HepG2 (cell line): ENCODE data around the gene CLASRP. TPM values are rescaled to one million over a fixed set of nuclear protein-coding genes. Genes with fewer than 3 reads are reported as not detected.

ENCODE experiments used
- ARNT ChIP-seq: fragments of 450-650 bp; IDR thresholded peaks from 2 replicates; pipeline ENCODE4 v1.6.1; 2017
- FLYWCH1 ChIP-seq: sonication (generic); formaldehyde crosslinking; IDR thresholded peaks from 2 replicates; pipeline ENCODE4 v1.8.1; 2023; ENCODE audit warnings: mild to moderate bottlenecking, missing genetic modification reagents
- HNRNPK ChIP-seq: fragments of 200-400 bp; formaldehyde crosslinking; IDR thresholded peaks from 2 replicates; pipeline ENCODE4 v1.6.1; 2018; ENCODE audit warnings: low read length, low read depth, moderate library complexity, mild to moderate bottlenecking; ENCODE audit not compliant: poor library complexity, severe bottlenecking
- HNRNPLL ChIP-seq: fragments of 200-400 bp; formaldehyde crosslinking; IDR thresholded peaks from 2 replicates; pipeline ENCODE4 v1.6.1; 2017; ENCODE audit warnings: mild to moderate bottlenecking, low read depth, low read length; ENCODE audit not compliant: poor library complexity, severe bottlenecking
- IKZF1 ChIP-seq: fragments of 450-650 bp; IDR thresholded peaks from 2 replicates; pipeline ENCODE4 v1.7.1; 2016
- KAT8 ChIP-seq: IDR thresholded peaks from 2 replicates; pipeline ENCODE4 v1.6.1; 2016; ENCODE audit warnings: missing genetic modification reagents, missing compliant biosample characterization
- RBM22 ChIP-seq: fragments of 200-400 bp; formaldehyde crosslinking; optimal IDR thresholded peaks from 2 replicates; pipeline ENCODE3; 2017; ENCODE audit warnings: mild to moderate bottlenecking, low read length, moderate library complexity
- YY1 ChIP-seq: IDR thresholded peaks from 2 replicates; pipeline ENCODE4 v1.6.1; 2011; ENCODE audit warnings: low read length, low read depth, moderate library complexity, mild to moderate bottlenecking; ENCODE audit not compliant: insufficient read depth, insufficient replicate concordance
- ZBTB1 ChIP-seq: sonication (generic); formaldehyde crosslinking; IDR thresholded peaks from 2 replicates; pipeline ENCODE4 v1.4.0; 2020; ENCODE audit warnings: missing genetic modification reagents, borderline replicate concordance
- ZNF207 ChIP-seq: fragments of 450-650 bp; IDR thresholded peaks from 2 replicates; pipeline ENCODE4 v1.6.1; 2016; ENCODE audit warnings: antibody characterized with exemption, borderline replicate concordance
- ZNF547 ChIP-seq: sonication (generic); formaldehyde crosslinking; IDR thresholded peaks from 2 replicates; pipeline ENCODE4 v1.5.1; 2020; ENCODE audit warnings: mild to moderate bottlenecking, missing genetic modification reagents
- ZNF782 ChIP-seq: sonication (generic); formaldehyde crosslinking; IDR thresholded peaks from 2 replicates; pipeline ENCODE4 v1.4.0; 2020; ENCODE audit warnings: missing genetic modification reagents, mild to moderate bottlenecking, borderline replicate concordance
- ZSCAN25 ChIP-seq: sonication (generic); formaldehyde crosslinking; IDR thresholded peaks from 2 replicates; pipeline ENCODE4 v1.8.0; 2022; ENCODE audit warnings: mild to moderate bottlenecking, missing genetic modification reagents
- ZZZ3 ChIP-seq: sonication (generic); formaldehyde crosslinking; IDR thresholded peaks from 2 replicates; pipeline ENCODE4 v1.4.0; 2020; ENCODE audit warnings: missing genetic modification reagents, mild to moderate bottlenecking, borderline replicate concordance
- polyA plus RNA-seq, 8 experiments: library from polyadenylated mRNA; depleted of rRNA in 3 of 8; stranded (reverse) in 7 of 8; unstranded in 1 of 8; fragments of >200 nt; fragmentation: Illumina TruSeq in 4 of 8; extraction: Trizol in 4 of 8; gene quantifications; 2 replicates each; pipeline versions ENCODE4 v1.2.1 to v1.2.3, GENCODE V29; 2011 to 2016; ENCODE audit warnings: low read depth in 4 of 8, missing spikeins in 1 of 8, mixed read lengths in 1 of 8; ENCODE audit not compliant: insufficient read depth in 1 of 8
- total RNA-seq, 5 experiments: library from RNA; depleted of rRNA; stranded (reverse); fragments of >200 nt; fragmentation: Illumina TruSeq; extraction: Trizol; gene quantifications; 2 replicates each; pipeline ENCODE4 v1.2.3, GENCODE V29; 2016; ENCODE audit warnings: low read depth in 1 of 5
- TF ChIP-seq, protein P1 (sequence below): conservative IDR thresholded peaks from 2 replicates; pipeline ENCODE4 v1.6.1; 2018; ENCODE audit warnings: missing genetic modification reagents
- TF ChIP-seq, protein P2 (sequence below): sonication (generic); formaldehyde crosslinking; IDR thresholded peaks from 2 replicates; pipeline ENCODE4 v1.8.0; 2022; ENCODE audit warnings: mild to moderate bottlenecking, missing genetic modification reagents, moderate library complexity
- TF ChIP-seq, protein P3 (sequence below): sonication (generic); formaldehyde crosslinking; IDR thresholded peaks from 2 replicates; pipeline ENCODE4 v1.4.0; 2020; ENCODE audit warnings: missing genetic modification reagents, borderline replicate concordance
- TF ChIP-seq, protein P4 (sequence below): sonication (generic); formaldehyde crosslinking; conservative IDR thresholded peaks from 2 replicates; pipeline ENCODE4 v1.4.0; 2020; ENCODE audit warnings: missing genetic modification reagents
- TF ChIP-seq, protein P5 (sequence below): sonication (generic); formaldehyde crosslinking; IDR thresholded peaks from 2 replicates; pipeline ENCODE4 v1.4.0; 2020; ENCODE audit warnings: mild to moderate bottlenecking, low read depth, missing genetic modification reagents

CLASRP gene
- total and polyA plus RNA-seq, 2 of the 13 experiments (the other 11 are each of a cell fraction or from before 2014, with no cell fraction given): 32.0 to 51.4 TPM

GRCh38 chr19:45076029-45076850 lies 37.4 kb downstream of the CLASRP start, which contains the start of gene ZNF296 (continued):
- TF ChIP-seq ZNF782 (CRISPR knock-in tag) (no peak), HNRNPLL (peak; percentile 75), RBM22 (no peak), ZBTB1 (CRISPR knock-in tag) (no peak), ZSCAN25 (CRISPR knock-in tag) (peak; percentile 8; the same call in 1 of the 2 replicates), ZNF207 (no peak), FLYWCH1 (CRISPR knock-in tag) (no peak), ZZZ3 (CRISPR knock-in tag) (no peak), ZNF547 (CRISPR knock-in tag) (no peak), ARNT (no peak), HNRNPK (no peak), YY1 (no peak), IKZF1 (no peak), KAT8 (CRISPR knock-in tag) (no peak)
- TF ChIP-seq, protein P1, sequence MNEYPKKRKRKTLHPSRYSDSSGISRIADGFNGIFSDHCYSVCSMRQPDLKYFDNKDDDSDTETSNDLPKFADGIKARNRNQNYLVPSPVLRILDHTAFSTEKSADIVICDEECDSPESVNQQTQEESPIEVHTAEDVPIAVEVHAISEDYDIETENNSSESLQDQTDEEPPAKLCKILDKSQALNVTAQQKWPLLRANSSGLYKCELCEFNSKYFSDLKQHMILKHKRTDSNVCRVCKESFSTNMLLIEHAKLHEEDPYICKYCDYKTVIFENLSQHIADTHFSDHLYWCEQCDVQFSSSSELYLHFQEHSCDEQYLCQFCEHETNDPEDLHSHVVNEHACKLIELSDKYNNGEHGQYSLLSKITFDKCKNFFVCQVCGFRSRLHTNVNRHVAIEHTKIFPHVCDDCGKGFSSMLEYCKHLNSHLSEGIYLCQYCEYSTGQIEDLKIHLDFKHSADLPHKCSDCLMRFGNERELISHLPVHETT (CRISPR knock-in tag): no peak
- TF ChIP-seq, protein P2, sequence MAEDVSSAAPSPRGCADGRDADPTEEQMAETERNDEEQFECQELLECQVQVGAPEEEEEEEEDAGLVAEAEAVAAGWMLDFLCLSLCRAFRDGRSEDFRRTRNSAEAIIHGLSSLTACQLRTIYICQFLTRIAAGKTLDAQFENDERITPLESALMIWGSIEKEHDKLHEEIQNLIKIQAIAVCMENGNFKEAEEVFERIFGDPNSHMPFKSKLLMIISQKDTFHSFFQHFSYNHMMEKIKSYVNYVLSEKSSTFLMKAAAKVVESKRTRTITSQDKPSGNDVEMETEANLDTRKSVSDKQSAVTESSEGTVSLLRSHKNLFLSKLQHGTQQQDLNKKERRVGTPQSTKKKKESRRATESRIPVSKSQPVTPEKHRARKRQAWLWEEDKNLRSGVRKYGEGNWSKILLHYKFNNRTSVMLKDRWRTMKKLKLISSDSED (CRISPR knock-in tag): peak; percentile 76; the same call in 1 of the 2 replicates
- TF ChIP-seq, protein P3, sequence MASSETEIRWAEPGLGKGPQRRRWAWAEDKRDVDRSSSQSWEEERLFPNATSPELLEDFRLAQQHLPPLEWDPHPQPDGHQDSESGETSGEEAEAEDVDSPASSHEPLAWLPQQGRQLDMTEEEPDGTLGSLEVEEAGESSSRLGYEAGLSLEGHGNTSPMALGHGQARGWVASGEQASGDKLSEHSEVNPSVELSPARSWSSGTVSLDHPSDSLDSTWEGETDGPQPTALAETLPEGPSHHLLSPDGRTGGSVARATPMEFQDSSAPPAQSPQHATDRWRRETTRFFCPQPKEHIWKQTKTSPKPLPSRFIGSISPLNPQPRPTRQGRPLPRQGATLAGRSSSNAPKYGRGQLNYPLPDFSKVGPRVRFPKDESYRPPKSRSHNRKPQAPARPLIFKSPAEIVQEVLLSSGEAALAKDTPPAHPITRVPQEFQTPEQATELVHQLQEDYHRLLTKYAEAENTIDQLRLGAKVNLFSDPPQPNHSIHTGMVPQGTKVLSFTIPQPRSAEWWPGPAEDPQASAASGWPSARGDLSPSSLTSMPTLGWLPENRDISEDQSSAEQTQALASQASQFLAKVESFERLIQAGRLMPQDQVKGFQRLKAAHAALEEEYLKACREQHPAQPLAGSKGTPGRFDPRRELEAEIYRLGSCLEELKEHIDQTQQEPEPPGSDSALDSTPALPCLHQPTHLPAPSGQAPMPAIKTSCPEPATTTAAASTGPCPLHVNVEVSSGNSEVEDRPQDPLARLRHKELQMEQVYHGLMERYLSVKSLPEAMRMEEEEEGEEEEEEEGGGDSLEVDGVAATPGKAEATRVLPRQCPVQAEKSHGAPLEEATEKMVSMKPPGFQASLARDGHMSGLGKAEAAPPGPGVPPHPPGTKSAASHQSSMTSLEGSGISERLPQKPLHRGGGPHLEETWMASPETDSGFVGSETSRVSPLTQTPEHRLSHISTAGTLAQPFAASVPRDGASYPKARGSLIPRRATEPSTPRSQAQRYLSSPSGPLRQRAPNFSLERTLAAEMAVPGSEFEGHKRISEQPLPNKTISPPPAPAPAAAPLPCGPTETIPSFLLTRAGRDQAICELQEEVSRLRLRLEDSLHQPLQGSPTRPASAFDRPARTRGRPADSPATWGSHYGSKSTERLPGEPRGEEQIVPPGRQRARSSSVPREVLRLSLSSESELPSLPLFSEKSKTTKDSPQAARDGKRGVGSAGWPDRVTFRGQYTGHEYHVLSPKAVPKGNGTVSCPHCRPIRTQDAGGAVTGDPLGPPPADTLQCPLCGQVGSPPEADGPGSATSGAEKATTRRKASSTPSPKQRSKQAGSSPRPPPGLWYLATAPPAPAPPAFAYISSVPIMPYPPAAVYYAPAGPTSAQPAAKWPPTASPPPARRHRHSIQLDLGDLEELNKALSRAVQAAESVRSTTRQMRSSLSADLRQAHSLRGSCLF (CRISPR knock-in tag): no peak
- TF ChIP-seq, protein P4, sequence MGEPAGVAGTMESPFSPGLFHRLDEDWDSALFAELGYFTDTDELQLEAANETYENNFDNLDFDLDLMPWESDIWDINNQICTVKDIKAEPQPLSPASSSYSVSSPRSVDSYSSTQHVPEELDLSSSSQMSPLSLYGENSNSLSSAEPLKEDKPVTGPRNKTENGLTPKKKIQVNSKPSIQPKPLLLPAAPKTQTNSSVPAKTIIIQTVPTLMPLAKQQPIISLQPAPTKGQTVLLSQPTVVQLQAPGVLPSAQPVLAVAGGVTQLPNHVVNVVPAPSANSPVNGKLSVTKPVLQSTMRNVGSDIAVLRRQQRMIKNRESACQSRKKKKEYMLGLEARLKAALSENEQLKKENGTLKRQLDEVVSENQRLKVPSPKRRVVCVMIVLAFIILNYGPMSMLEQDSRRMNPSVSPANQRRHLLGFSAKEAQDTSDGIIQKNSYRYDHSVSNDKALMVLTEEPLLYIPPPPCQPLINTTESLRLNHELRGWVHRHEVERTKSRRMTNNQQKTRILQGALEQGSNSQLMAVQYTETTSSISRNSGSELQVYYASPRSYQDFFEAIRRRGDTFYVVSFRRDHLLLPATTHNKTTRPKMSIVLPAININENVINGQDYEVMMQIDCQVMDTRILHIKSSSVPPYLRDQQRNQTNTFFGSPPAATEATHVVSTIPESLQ (CRISPR knock-in tag): no peak
- TF ChIP-seq, protein P5, sequence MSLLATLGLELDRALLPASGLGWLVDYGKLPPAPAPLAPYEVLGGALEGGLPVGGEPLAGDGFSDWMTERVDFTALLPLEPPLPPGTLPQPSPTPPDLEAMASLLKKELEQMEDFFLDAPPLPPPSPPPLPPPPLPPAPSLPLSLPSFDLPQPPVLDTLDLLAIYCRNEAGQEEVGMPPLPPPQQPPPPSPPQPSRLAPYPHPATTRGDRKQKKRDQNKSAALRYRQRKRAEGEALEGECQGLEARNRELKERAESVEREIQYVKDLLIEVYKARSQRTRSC: no peak
